ENCODE measurements around the gene GAGE10. TPM values are rescaled to one million over a fixed set of nuclear protein-coding genes. Genes with fewer than 3 reads are reported as not detected.
A peak's percentile ranks its signal among the peaks of the same experiment; 100 is the strongest.

The GAGE10 gene, protein sequence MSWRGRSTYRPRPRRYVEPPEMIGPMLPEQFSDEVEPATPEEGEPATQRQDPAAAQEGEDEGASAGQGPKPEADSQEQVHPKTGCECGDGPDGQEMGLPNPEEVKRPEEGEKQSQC
- total RNA-seq (2014; rRNA removed; shearing (Covaris generic)) = not detected in 2 replicates

GRCh38 chrX:49303346-49303745 lies at the start of gene GAGE10:
GAGE10 (plus strand) TSS chrX:49303646; CDS start chrX:49304860, 1,214 bp downstream.
- Histone ChIP-seq H3K4me3 (no peak within 1 kb of the TSS), H3K27me3 (replicated peaks) (no peaks in the 10 kb centered on the region), H3K36me3 (no peaks in the 10 kb centered on the region), H3K4me1 (replicated peaks) (no peaks in the 10 kb centered on the region), H3K9me3 (replicated peaks) (no peaks in the 10 kb centered on the region), H3K27ac (no peak within 1 kb of the TSS)
- no peak for DNase-seq (ENCODE audit: low read depth in 1 of 2, low spot score in 2 of 2)

- no peak overlapping the region for H3K27ac ChIP-seq
- H3K9me3 ChIP-seq (replicated peaks) = no peaks in the 10 kb centered on the region
- no peaks in the 10 kb centered on the region for H3K27me3 ChIP-seq (replicated peaks)
- H3K4me1 ChIP-seq (replicated peaks) = no peaks in the 10 kb centered on the region
- no peaks in the 10 kb centered on the region for H3K36me3 ChIP-seq
- H3K4me3 ChIP-seq = no peak overlapping the region
- no peak for DNase-seq (ENCODE audit: low read depth in 1 of 2, low spot score in 2 of 2)
These were observed 48.8 kb upstream of the GAGE10 start for GRCh38 chrX:49254639-49255038.

DNA sequence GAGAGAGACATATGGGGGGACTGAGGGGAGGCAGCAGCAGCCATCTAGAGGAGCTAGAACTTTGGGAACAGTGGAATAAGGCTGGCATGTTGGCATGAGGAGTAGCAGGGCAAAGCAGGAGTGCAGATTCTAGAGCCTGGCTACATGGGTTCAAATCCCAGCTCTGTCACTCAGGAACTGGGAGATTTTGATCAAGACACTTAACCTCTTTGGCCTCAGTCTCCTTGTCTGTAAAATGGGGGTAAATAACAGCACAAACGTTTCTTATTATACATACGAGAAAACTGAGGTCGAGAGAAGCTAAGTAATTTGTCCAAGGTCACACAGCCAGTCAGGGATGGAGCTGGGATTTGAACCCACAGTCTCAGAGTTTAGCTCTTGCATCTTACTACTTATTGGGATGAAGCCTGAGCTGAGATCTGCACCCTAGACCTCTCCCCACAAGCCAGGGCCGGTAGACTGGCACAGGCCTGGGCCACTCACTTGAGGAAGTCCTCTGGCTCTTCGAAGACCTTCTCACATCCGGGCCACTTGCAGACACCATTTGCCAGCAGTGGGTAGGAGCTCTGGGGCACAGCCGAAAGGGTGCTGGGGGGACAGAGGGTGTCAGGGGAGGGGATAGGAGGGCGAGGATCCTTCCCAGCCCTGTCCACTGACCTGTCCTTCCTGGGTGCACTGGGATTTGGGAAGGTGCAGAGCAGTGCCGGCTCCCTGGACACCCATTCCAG lies 47.0 kb upstream of the GAGE10 start:
- no peak overlapping the region for H3K27ac ChIP-seq
- no peaks in the 10 kb centered on the region for H3K27me3 ChIP-seq (replicated peaks)
- H3K36me3 ChIP-seq = no peaks in the 10 kb centered on the region
- H3K4me3 ChIP-seq = no peak overlapping the region
- DNase-seq (ENCODE audit: low read depth in 1 of 2, low spot score in 2 of 2) = no peak
- no peaks in the 10 kb centered on the region for H3K4me1 ChIP-seq (replicated peaks)
- no peaks in the 10 kb centered on the region for H3K9me3 ChIP-seq (replicated peaks)

- Histone ChIP-seq H3K4me3 (no peak overlapping the region), H3K36me3 (no peaks in the 10 kb centered on the region), H3K4me1 (replicated peaks) (no peaks in the 10 kb centered on the region), H3K27ac (no peak overlapping the region), H3K9me3 (replicated peaks) (no peaks in the 10 kb centered on the region), H3K27me3 (replicated peaks) (no peaks in the 10 kb centered on the region)
- DNase-seq (ENCODE audit: low read depth in 1 of 2, low spot score in 2 of 2) = no peak
These were observed 46.2 kb upstream of the GAGE10 start for GRCh38 chrX:49257074-49257790.

GRCh38 chrX:49257846-49258748 lies 45.3 kb upstream of the GAGE10 start:
- Histone ChIP-seq H3K27me3 (replicated peaks) (no peaks in the 10 kb centered on the region), H3K27ac (no peak overlapping the region), H3K4me3 (no peak overlapping the region), H3K4me1 (replicated peaks) (no peaks in the 10 kb centered on the region), H3K36me3 (no peaks in the 10 kb centered on the region), H3K9me3 (replicated peaks) (no peaks in the 10 kb centered on the region)
- DNase-seq (ENCODE audit: low read depth in 1 of 2, low spot score in 2 of 2) = no peak

DNA sequence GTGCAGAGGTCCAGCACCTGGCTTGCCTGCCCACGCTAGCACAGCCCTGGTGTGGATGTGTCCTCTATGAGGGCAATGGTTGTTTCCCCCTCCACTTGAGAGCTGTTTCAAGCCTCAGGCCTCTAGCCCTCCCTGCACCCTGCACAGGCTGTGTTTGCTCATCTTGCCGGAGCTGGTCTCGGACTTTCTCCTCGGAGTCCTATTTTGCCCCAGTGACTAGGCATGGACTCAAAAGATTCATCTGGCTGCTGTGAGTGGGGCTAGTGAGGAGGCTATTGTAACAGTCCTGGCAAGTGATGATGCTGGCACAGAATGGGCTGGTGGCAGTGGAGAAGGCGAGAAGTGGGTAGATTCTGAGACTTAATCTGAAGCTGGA lies 44.7 kb upstream of the GAGE10 start:
- DNase-seq (ENCODE audit: low read depth in 1 of 2, low spot score in 2 of 2) = no peak
- no peaks in the 10 kb centered on the region for H3K36me3 ChIP-seq
- H3K4me3 ChIP-seq = no peak overlapping the region
- H3K9me3 ChIP-seq (replicated peaks) = no peaks in the 10 kb centered on the region
- no peak overlapping the region for H3K27ac ChIP-seq
- H3K27me3 ChIP-seq (replicated peaks) = no peaks in the 10 kb centered on the region
- no peaks in the 10 kb centered on the region for H3K4me1 ChIP-seq (replicated peaks)

- H3K36me3 ChIP-seq = no peaks in the 10 kb centered on the region
- no peak overlapping the region for H3K4me3 ChIP-seq
- DNase-seq (ENCODE audit: low read depth in 1 of 2, low spot score in 2 of 2) = no peak
- no peak overlapping the region for H3K27ac ChIP-seq
- no peaks in the 10 kb centered on the region for H3K9me3 ChIP-seq (replicated peaks)
- H3K4me1 ChIP-seq (replicated peaks) = no peaks in the 10 kb centered on the region
- H3K27me3 ChIP-seq (replicated peaks) = no peaks in the 10 kb centered on the region
These were observed 43.0 kb upstream of the GAGE10 start for GRCh38 chrX:49260221-49260985.

GRCh38 chrX:49262603-49263002 lies 40.8 kb upstream of the GAGE10 start:
- no peaks in the 10 kb centered on the region for H3K36me3 ChIP-seq
- no peak overlapping the region for H3K27ac ChIP-seq
- DNase-seq (ENCODE audit: low read depth in 1 of 2, low spot score in 2 of 2) = no peak
- no peaks in the 10 kb centered on the region for H3K27me3 ChIP-seq (replicated peaks)
- no peak overlapping the region for H3K4me3 ChIP-seq
- H3K4me1 ChIP-seq (replicated peaks) = no peaks in the 10 kb centered on the region
- no peaks in the 10 kb centered on the region for H3K9me3 ChIP-seq (replicated peaks)

GRCh38 chrX:49263631-49264030 lies 39.8 kb upstream of the GAGE10 start:
- DNase-seq (ENCODE audit: low read depth in 1 of 2, low spot score in 2 of 2) = no peak
- no peaks in the 10 kb centered on the region for H3K9me3 ChIP-seq (replicated peaks)
- no peak overlapping the region for H3K27ac ChIP-seq
- H3K4me1 ChIP-seq (replicated peaks) = no peaks in the 10 kb centered on the region
- H3K36me3 ChIP-seq = no peaks in the 10 kb centered on the region
- no peaks in the 10 kb centered on the region for H3K27me3 ChIP-seq (replicated peaks)
- no peak overlapping the region for H3K4me3 ChIP-seq

DNA sequence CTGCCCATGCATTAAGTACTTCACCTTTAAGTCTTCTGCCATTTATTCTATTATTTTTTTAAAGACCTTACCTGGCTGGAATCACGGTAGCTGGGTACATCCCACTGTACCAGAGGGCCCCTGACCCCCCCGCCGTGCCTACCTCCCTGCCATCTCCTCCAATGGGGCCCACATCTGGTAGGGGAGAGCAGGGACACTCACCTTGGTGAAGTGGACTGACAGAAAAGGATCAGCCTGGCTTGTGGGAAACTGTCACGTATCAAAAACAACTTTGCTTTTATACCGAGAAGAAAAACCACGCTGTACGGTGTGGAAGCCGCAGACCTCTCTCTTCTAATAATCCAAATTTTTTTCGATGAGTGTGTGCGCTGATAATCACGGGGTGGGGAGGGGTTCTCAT lies 39.0 kb upstream of the GAGE10 start, which contains the start of gene FOXP3:
TSS of gene FOXP3 (minus strand) at position 251 of the 400 bp plus-strand sequence. CDS start 6,205 bp downstream, outside the sequence.
- no peaks in the 10 kb centered on the region for H3K27me3 ChIP-seq (replicated peaks)
- no peak within 1 kb of the TSS for H3K4me3 ChIP-seq
- no peaks in the 10 kb centered on the region for H3K36me3 ChIP-seq
- no peak for DNase-seq (ENCODE audit: low read depth in 1 of 2, low spot score in 2 of 2)
- H3K27ac ChIP-seq = no peak within 1 kb of the TSS
- H3K9me3 ChIP-seq (replicated peaks) = no peaks in the 10 kb centered on the region
- no peaks in the 10 kb centered on the region for H3K4me1 ChIP-seq (replicated peaks)

DNA sequence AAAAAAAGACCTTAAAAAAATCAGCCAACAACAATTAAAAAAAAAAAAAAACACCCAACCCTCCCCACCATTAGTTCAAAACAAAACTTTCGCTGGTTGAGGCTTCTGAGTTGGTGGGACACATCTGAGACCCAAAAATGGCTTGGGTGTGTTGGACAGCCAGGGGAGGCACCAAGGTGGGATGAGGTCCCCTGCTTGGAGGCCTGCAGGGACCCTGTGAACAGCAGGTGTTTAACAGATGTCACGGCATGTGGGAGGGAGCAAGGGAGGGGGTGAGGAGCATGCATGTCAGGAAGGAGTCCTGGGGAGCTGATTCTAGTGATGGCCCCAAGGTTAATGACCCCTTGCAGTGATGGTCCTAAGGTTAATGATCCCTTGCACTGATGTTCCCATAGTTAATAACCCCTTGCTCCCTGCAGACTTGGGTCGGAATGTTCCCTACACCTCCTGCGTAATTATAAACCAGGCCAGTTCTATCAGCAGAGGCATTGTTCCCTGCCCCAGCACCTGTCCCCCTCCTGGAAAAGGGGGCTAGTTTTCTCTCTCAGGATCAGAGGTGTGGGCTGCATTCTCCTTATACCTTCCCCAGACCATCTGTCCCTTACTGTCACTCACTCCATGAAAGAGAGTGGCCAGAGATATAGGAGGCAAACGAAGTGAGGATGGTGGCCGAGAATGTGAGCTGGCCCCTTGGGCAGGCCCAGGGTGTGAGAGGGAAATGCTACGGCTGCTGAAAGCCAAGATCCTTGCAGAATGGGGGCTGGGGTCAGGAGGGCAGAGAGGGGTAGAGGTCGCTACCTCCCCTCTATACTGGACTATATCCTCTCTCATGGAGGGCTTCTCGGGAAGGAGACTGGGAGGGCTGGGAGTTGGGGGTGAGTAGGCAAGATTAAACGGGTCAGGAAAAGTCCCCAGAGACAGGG lies 36.7 kb upstream of the GAGE10 start:
- no peak for DNase-seq (ENCODE audit: low read depth in 1 of 2, low spot score in 2 of 2)
- Histone ChIP-seq H3K27ac (no peak overlapping the region), H3K36me3 (peaks cover 13% of the 10 kb centered on the region), H3K9me3 (replicated peaks) (no peaks in the 10 kb centered on the region), H3K4me1 (replicated peaks) (peaks cover 13% of the 10 kb centered on the region), H3K27me3 (replicated peaks) (no peaks in the 10 kb centered on the region), H3K4me3 (no peak overlapping the region)

DNA sequence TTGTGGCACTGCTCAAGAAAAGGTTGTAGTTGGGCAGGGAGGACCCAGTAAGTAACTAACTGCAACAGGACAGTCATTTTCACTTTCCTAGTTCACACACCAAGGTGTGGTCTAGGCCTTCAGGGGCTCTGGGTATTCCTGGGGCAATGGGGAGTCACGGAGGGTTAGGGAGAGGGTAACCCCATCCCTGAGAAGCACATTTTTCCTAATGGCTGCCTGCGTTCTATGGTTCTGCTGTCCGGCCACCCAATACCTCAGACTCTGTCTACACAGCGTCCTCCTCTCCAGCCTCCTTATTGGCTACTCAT lies 34.8 kb upstream of the GAGE10 start:
- Histone ChIP-seq H3K4me1 (replicated peaks) (peaks cover 13% of the 10 kb centered on the region), H3K27ac (peak overlapping the region; percentile 27), H3K36me3 (peaks cover 16% of the 10 kb centered on the region), H3K4me3 (peak overlapping the region; percentile 96), H3K27me3 (replicated peaks) (no peaks in the 10 kb centered on the region), H3K9me3 (replicated peaks) (no peaks in the 10 kb centered on the region)
- DNase-seq (ENCODE audit: low read depth in 1 of 2, low spot score in 2 of 2) = no peak

All from SJSA1 (cell line).